Superior temporal gyrus (tissue), 1 donor: Measurements from ENCODE around the gene CD209.
"Not testable (repeated sequence)": the region's sequence is repeated elsewhere in the genome, so short reads cannot be mapped to it uniquely, and the experiment has no call there.

Experiments used
- DNase-seq: peaks from one replicate; pipeline ENCODE4 v3.0.0-alpha.2; 2016; ENCODE audit errors: extremely low spot score

The CD209 gene

GRCh38 chr19:7767487-7767886 lies 20.2 kb upstream of the CD209 start:
- no peak for DNase-seq

GRCh38 chr19:7766535-7766934 lies 19.2 kb upstream of the CD209 start:
- no peak for DNase-seq

- DNase-seq: not testable (repeated sequence)
These were observed 17.7 kb upstream of the CD209 start for GRCh38 chr19:7765043-7765442.

- not testable (repeated sequence) for DNase-seq
These were observed 16.8 kb upstream of the CD209 start for GRCh38 chr19:7764157-7764556.

GRCh38 chr19:7763696-7764095 lies 16.4 kb upstream of the CD209 start:
- no peak for DNase-seq

- no peak for DNase-seq
These were observed 15.5 kb upstream of the CD209 start, which contains the start of gene CLEC4M for GRCh38 chr19:7762719-7763293. Gene CLEC4M, plus strand, starts transcription at chr19:7763243. Its CDS starts 24 bp downstream, at chr19:7763267.

GRCh38 chr19:7759156-7759555 lies 11.8 kb upstream of the CD209 start:
- DNase-seq: no peak

GRCh38 chr19:7757358-7757757 lies 10.0 kb upstream of the CD209 start:
- DNase-seq: no peak

- no peak for DNase-seq
These were observed 8.9 kb upstream of the CD209 start for GRCh38 chr19:7756258-7756657.

GRCh38 chr19:7751157-7751783 lies 3.9 kb upstream of the CD209 start:
- no peak for DNase-seq

GRCh38 chr19:7748756-7749155 lies 1.4 kb upstream of the CD209 start:
- DNase-seq: no peak

- DNase-seq: no peak
These were observed 837 bp upstream of the CD209 start for GRCh38 chr19:7748171-7748570.

GRCh38 chr19:7746306-7746705 lies 1.0 kb downstream of the CD209 start:
- not testable (repeated sequence) for DNase-seq

- no peak for DNase-seq
These were observed 2.3 kb downstream of the CD209 start for GRCh38 chr19:7744871-7745650.

- no peak for DNase-seq
These were observed 3.0 kb downstream of the CD209 start for GRCh38 chr19:7744199-7744786.

GRCh38 chr19:7743425-7743841 lies 3.9 kb downstream of the CD209 start:
- no peak for DNase-seq

- peak; percentile 12 for DNase-seq
These were observed 4.3 kb downstream of the CD209 start for GRCh38 chr19:7742991-7743390.

GRCh38 chr19:7742575-7742974 lies 4.8 kb downstream of the CD209 start:
- peak; percentile 15 for DNase-seq

GRCh38 chr19:7740682-7741054 lies 6.7 kb downstream of the CD209 start:
- no peak for DNase-seq

- DNase-seq: no peak
These were observed 7.3 kb downstream of the CD209 start for GRCh38 chr19:7739801-7740681.

- DNase-seq: no peak
These were observed 8.1 kb downstream of the CD209 start for GRCh38 chr19:7739211-7739755.
